Measurements from ENCODE around the gene ALDOC. TPM values are rescaled to one million over a fixed set of nuclear protein-coding genes. Genes with fewer than 3 reads are reported as not detected.

The ALDOC gene
- polyA plus RNA-seq, 1 donor (not counting 4 experiments of a cell fraction or from before 2014, with no cell fraction given), result 32.5 TPM

DNA sequence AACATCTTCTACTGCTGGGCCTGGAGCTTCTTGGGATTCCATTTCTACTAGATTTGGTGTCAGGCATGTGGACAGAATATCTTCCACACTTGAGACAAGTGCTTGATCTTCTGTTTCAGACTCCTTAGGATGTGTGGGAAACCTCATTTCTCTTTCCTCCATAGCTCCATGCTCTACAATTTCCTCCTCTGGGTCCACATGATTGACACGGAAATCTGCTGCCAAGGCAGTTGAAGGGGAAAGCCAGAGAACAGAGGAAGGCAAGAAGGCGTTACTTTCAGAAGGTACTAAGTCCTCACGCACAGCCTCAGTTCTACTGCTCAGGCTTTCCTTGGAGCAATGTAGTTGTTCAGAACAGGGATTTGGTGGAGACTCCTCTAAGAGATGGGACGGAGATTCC is 15.6 kb upstream of the ALDOC start:
- peaks cover 15 to 17% of the 10 kb centered on the region in 2 experiments for H3K36me3 ChIP-seq (ENCODE audit: control insufficient read depth in 2 of 2, extremely low read depth in 1 of 2, insufficient read depth in 2 of 2, low read length in 2 of 2)
- H3K9me1 ChIP-seq (ENCODE audit: control insufficient read depth, extremely low read depth, insufficient read depth, low read length), result no peaks in the 10 kb centered on the region
- H3K27ac ChIP-seq (ENCODE audit: control insufficient read depth, insufficient read depth, low read length), result no peak overlapping the region
- FAIRE-seq, result no peak
- no peaks in the 10 kb centered on the region for H3K9me3 ChIP-seq (ENCODE audit: control insufficient read depth, low read depth, low read length)
- H3K4me3 ChIP-seq (ENCODE audit: control insufficient read depth in 2 of 3, extremely low read depth in 1 of 3, insufficient read depth in 2 of 3, low read depth in 1 of 3, low read length in 3 of 3), result no peak overlapping the region
- dilution Hi-C loops (cut with MboI; ENCODE audit: extremely low pct_ligation_motif_present, low sequenced_read_pairs), result no loop called here
- no peak for DNase-seq (ENCODE audit: low read depth, low spot score)
- TF ChIP-seq, protein P1, sequence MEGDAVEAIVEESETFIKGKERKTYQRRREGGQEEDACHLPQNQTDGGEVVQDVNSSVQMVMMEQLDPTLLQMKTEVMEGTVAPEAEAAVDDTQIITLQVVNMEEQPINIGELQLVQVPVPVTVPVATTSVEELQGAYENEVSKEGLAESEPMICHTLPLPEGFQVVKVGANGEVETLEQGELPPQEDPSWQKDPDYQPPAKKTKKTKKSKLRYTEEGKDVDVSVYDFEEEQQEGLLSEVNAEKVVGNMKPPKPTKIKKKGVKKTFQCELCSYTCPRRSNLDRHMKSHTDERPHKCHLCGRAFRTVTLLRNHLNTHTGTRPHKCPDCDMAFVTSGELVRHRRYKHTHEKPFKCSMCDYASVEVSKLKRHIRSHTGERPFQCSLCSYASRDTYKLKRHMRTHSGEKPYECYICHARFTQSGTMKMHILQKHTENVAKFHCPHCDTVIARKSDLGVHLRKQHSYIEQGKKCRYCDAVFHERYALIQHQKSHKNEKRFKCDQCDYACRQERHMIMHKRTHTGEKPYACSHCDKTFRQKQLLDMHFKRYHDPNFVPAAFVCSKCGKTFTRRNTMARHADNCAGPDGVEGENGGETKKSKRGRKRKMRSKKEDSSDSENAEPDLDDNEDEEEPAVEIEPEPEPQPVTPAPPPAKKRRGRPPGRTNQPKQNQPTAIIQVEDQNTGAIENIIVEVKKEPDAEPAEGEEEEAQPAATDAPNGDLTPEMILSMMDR (optimal IDR thresholded peaks at IDR 0.05 in 1 of 3, IDR thresholded peaks at IDR 0.05 in 1 of 3, conservative IDR thresholded peaks at IDR 0.05 in 1 of 3; ENCODE audit: extremely low read depth in 1 of 3, insufficient read depth in 2 of 3, low read length in 3 of 3), result no peak
- no peak for TF ChIP-seq EZH2 (IDR thresholded peaks at IDR 0.05; ENCODE audit: low read length)
- H4K20me1 ChIP-seq (ENCODE audit: control insufficient read depth, extremely low read depth, insufficient read depth, low read length), result no peaks in the 10 kb centered on the region
- H3K27me3 ChIP-seq (ENCODE audit: control insufficient read depth, extremely low read depth, insufficient read depth, low read length), result no peaks in the 10 kb centered on the region
- peaks cover under 1% of the 10 kb centered on the region for H3K4me1 ChIP-seq (ENCODE audit: control insufficient read depth, extremely low read depth, insufficient read depth, low read length)
- no peak overlapping the region for H3K9ac ChIP-seq (ENCODE audit: control insufficient read depth, extremely low read depth, insufficient read depth, low read length)
- H3K79me2 ChIP-seq (ENCODE audit: control insufficient read depth, insufficient read depth, low read length), result no peaks in the 10 kb centered on the region
- H3K4me2 ChIP-seq (ENCODE audit: control insufficient read depth, extremely low read depth, insufficient read depth, low read depth, low read length), result no peak overlapping the region
- no peak overlapping the region for H2AFZ ChIP-seq (ENCODE audit: control insufficient read depth, low read length)

DNA sequence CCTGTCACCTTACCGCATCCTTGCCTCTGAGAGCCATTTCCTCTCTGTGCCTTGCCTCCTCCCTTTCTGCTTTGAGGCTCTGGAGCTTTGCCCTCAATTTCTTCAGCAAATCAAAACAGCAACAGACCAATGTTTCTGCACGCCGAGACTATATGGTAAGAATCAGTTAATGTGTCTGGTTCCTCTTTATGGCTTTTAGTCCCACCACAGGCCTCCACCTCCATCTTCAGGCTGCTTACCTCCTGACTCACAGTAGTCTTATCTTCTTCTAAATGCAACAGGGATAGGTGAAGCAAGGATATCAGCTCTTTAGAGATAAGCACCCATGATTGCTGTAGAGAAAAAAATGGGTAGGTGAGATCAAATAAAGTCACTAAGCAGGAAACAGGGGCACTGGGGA is 9.2 kb upstream of the ALDOC start:
- dilution Hi-C loops (cut with MboI; ENCODE audit: extremely low pct_ligation_motif_present, low sequenced_read_pairs), result no loop called here
- H3K4me2 ChIP-seq (ENCODE audit: control insufficient read depth, extremely low read depth, insufficient read depth, low read depth, low read length), result no peak overlapping the region
- no peak for FAIRE-seq

More for the DNA sequence above, 9.2 kb upstream of the ALDOC start:
- H3K36me3 ChIP-seq (ENCODE audit: control insufficient read depth in 2 of 2, extremely low read depth in 1 of 2, insufficient read depth in 2 of 2, low read length in 2 of 2), result peaks cover 11 to 49% of the 10 kb centered on the region in 2 experiments
- no peak overlapping the region for H2AFZ ChIP-seq (ENCODE audit: control insufficient read depth, low read length)
- no peak for TF ChIP-seq EZH2 (IDR thresholded peaks at IDR 0.05; ENCODE audit: low read length)
- TF ChIP-seq, protein P1 (optimal IDR thresholded peaks at IDR 0.05 in 1 of 3, IDR thresholded peaks at IDR 0.05 in 1 of 3, conservative IDR thresholded peaks at IDR 0.05 in 1 of 3; ENCODE audit: extremely low read depth in 1 of 3, insufficient read depth in 2 of 3, low read length in 3 of 3), result no peak
- no peak overlapping the region for H3K27ac ChIP-seq (ENCODE audit: control insufficient read depth, insufficient read depth, low read length)
- no peaks in the 10 kb centered on the region for H3K27me3 ChIP-seq (ENCODE audit: control insufficient read depth, extremely low read depth, insufficient read depth, low read length)
- no peaks in the 10 kb centered on the region for H3K9me1 ChIP-seq (ENCODE audit: control insufficient read depth, extremely low read depth, insufficient read depth, low read length)
- no peaks in the 10 kb centered on the region for H3K9me3 ChIP-seq (ENCODE audit: control insufficient read depth, low read depth, low read length)
- no peak overlapping the region for H3K9ac ChIP-seq (ENCODE audit: control insufficient read depth, extremely low read depth, insufficient read depth, low read length)
- H4K20me1 ChIP-seq (ENCODE audit: control insufficient read depth, extremely low read depth, insufficient read depth, low read length), result no peaks in the 10 kb centered on the region
- no peaks in the 10 kb centered on the region for H3K79me2 ChIP-seq (ENCODE audit: control insufficient read depth, insufficient read depth, low read length)
- H3K4me3 ChIP-seq (ENCODE audit: control insufficient read depth in 2 of 3, extremely low read depth in 1 of 3, insufficient read depth in 2 of 3, low read depth in 1 of 3, low read length in 3 of 3), result no peak overlapping the region
- DNase-seq (ENCODE audit: low read depth, low spot score), result no peak
- no peaks in the 10 kb centered on the region for H3K4me1 ChIP-seq (ENCODE audit: control insufficient read depth, extremely low read depth, insufficient read depth, low read length)
